Measurements from ENCODE around the gene TIMP2.

Gene TIMP2

GRCh38 chr17:78818152-78818846, 106.9 kb downstream of the TIMP2 start:
- DNase-seq (ENCODE audit: low read depth in 3 of 3): no peak

DNA sequence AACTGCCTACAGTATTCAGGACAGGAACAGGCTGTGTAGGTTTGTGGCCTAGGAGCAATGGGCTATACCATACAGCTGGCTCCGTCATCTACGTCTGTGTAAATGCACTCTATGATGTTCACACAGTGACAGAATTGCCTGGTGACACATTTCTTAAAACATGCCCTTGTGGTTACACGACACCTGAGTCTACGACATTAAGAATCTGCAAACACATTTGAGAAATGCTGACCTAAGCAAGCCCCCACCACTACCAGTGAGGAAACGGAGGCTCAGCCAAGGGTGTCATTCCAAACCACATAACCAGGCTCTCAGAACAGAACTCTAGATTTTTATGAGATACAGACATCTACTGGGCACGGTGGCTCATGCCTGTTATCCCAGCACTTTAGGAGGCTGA, 108.1 kb downstream of the TIMP2 start:
- DNase-seq (ENCODE audit: low read depth in 3 of 3): peak in 1 of 3 experiments; percentile 29

DNA sequence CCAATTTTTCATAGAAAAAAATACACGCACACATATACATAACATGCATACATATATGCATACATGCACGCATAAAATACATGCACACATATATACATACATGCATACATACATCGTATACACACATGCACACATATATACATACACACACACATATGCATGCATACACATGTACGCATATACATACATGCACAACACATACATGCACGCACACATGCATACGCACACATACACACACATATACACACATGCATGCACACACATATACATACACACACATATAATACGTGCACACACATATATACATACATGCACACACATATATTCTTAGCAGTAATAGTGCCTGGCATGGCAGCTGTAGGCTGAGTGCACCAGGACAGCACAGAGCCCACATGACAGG, 109.5 kb downstream of the TIMP2 start:
- DNase-seq (ENCODE audit: low read depth in 3 of 3): no peak

GRCh38 chr17:78812855-78813254, 112.3 kb downstream of the TIMP2 start:
- no peak for DNase-seq (ENCODE audit: low read depth in 3 of 3)

DNA sequence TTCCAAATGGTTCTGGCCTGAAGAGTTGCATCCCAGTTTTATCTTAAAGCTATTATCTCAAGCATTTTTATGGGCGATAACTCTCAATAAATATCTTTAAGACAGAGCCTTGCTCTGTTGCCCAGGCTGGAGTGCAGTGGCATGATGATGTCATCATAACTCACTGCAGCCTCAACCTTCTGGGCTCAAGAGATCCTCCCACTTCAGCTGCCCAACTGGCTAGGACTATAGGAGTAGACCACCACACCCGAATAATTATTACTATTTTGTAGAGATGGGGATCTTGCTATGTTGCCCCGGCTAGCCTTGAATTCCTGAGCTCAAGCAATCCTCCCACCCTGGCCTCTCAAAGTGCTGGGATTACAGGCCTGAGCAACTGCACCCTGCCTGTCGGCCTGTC, 117.0 kb downstream of the TIMP2 start:
- DNase-seq (ENCODE audit: low read depth in 3 of 3): no peak

DNA sequence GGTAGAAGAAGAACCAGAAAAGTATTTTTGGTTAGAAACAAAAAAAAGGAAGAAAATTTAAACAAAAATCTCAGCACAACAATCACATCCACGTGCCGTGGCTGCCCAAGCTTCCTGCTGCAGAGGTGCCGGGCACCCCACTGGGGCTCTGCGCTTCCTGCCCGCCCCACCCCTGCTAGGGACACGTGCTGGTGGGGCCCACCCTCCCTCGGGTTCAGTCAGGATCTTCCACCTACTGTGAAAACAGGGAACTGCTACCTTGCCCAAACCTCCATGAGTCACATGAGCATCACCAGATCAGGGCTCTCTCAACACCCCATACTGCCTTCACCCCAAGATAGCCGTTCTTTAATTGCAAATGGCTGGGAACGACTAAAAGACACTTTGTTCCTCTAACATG, 118.7 kb downstream of the TIMP2 start:
- no peak for DNase-seq (ENCODE audit: low read depth in 3 of 3)

- peak; percentile 36 to 61 (median 39) for DNase-seq (ENCODE audit: low read depth in 3 of 3)
Measured at GRCh38 chr17:78805301-78805700, 119.9 kb downstream of the TIMP2 start.

DNA sequence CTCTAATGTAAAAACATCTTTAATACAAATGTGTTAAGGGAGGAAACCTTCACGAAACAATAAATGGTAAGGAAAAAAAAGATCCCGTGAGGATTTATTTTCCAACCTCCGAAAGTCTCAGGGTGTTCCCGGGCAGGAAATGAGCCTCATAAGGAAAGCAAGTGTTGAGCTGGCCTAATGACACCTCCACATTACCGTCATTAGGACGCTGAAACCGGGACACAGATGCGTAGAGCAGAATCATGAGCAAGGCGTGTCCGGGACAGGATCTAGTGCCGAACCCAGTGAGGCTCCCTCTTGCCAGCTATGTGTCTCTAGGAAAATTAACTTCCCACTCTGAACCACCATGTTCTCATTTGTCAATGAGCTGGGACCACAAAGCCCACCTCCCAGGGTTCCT, 120.4 kb downstream of the TIMP2 start:
- DNase-seq (ENCODE audit: low read depth in 3 of 3): no peak

GRCh38 chr17:78803186-78803845, 121.9 kb downstream of the TIMP2 start:
- DNase-seq (ENCODE audit: low read depth in 3 of 3): no peak
